Stimulated activated CD8-positive, alpha-beta memory T cell treated with anti-CD3 and anti-CD28 coated beads, Interleukin-4, amount 100 ng/mL, for 24 hours (primary cell): ENCODE results near the gene DACH1.
"Not testable (repeated sequence)": the region's sequence is repeated elsewhere in the genome, so short reads cannot be mapped to it uniquely, and the experiment has no call there.

Source experiments
- DNase-seq: peaks from one replicate; pipeline ENCODE4 v3.0.0-alpha.2; 2020; ENCODE audit warnings: low read depth

The DACH1 gene

GRCh38 chr13:71867131-71867814 lies at the start of gene DACH1:
Gene DACH1 (minus strand): TSS chr13:71867204.
- DNase-seq: no peak

- no peak for DNase-seq
Observed at GRCh38 chr13:71913717-71914116, 46.7 kb upstream of the DACH1 start.

- no peak for DNase-seq
Observed at GRCh38 chr13:71912524-71912923, 45.5 kb upstream of the DACH1 start.

GRCh38 chr13:71906448-71906847 lies 39.4 kb upstream of the DACH1 start:
- DNase-seq: no peak

GRCh38 chr13:71902676-71903075 lies 35.7 kb upstream of the DACH1 start:
- DNase-seq: no peak

GRCh38 chr13:71893506-71893905 lies 26.5 kb upstream of the DACH1 start:
- DNase-seq: not testable (repeated sequence)

GRCh38 chr13:71886880-71887279 lies 19.9 kb upstream of the DACH1 start:
- no peak for DNase-seq

GRCh38 chr13:71882120-71882519 lies 15.1 kb upstream of the DACH1 start:
- no peak for DNase-seq

GRCh38 chr13:71880753-71881541 lies 13.9 kb upstream of the DACH1 start:
- no peak for DNase-seq

- no peak for DNase-seq
Observed at GRCh38 chr13:71879808-71880344, 12.9 kb upstream of the DACH1 start.

GRCh38 chr13:71879129-71879535 lies 12.1 kb upstream of the DACH1 start:
- no peak for DNase-seq

- no peak for DNase-seq
Observed at GRCh38 chr13:71877256-71877653, 10.3 kb upstream of the DACH1 start.

GRCh38 chr13:71876648-71877255 lies 9.7 kb upstream of the DACH1 start:
- no peak for DNase-seq

GRCh38 chr13:71875823-71876222 lies 8.8 kb upstream of the DACH1 start:
- no peak for DNase-seq

- no peak for DNase-seq
Observed at GRCh38 chr13:71874458-71874857, 7.5 kb upstream of the DACH1 start.

- DNase-seq: no peak
Observed at GRCh38 chr13:71873418-71874247, 6.6 kb upstream of the DACH1 start.

GRCh38 chr13:71871844-71872243 lies 4.8 kb upstream of the DACH1 start:
- no peak for DNase-seq

- DNase-seq: no peak
Observed at GRCh38 chr13:71871176-71871754, 4.3 kb upstream of the DACH1 start.

GRCh38 chr13:71870100-71870499 lies 3.1 kb upstream of the DACH1 start:
- DNase-seq: no peak

- no peak for DNase-seq
Observed at GRCh38 chr13:71869274-71869673, 2.3 kb upstream of the DACH1 start.

GRCh38 chr13:71866335-71867130 lies 471 bp downstream of the DACH1 start:
- no peak for DNase-seq
